GM23248 (cell line): ENCODE measurements around the gene TTC39B.

Source experiments
- EZH2 ChIP-seq: fragments of 200-600 bp; sonication (generic); IDR thresholded peaks from 2 replicates; pipeline ENCODE4 v1.6.1; 2018; ENCODE audit warnings: antibody characterized with exemption, mild to moderate bottlenecking; ENCODE audit not compliant: insufficient read depth, poor library complexity, severe bottlenecking
- EZH2phosphoT487 ChIP-seq: fragments of 200-600 bp; sonication (generic); IDR thresholded peaks from 2 replicates; pipeline ENCODE4 v1.6.1; 2018; ENCODE audit warnings: antibody characterized with exemption, moderate library complexity, mild to moderate bottlenecking, low read depth; ENCODE audit not compliant: insufficient read depth

DNA sequence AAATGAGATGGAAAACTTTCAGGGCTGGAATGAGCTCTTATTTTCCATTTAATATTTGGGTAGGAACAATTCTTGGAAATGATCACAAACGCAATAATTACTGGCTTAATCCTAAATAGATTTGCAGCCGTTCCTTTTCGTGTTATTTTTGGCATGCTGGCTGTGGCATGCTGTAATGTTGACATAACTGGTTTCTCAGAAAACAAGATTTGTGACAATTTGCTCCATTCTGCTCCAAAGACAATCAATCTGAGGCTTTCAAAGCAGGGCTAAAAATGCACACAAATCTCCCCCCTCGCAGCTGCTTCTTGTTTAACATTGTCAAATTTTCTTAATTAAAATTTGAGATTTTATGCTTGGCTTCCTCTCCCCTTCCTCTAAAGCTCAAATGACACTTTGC, 151.2 kb downstream of the TTC39B start:
- TF ChIP-seq EZH2phosphoT487 (no peak), EZH2 (no peak)
